Endothelial cell of umbilical vein (primary cell): ENCODE measurements around the gene FBXW7.

Experiments
- POLR2A ChIP-seq: IDR thresholded peaks from 2 replicates; pipeline ENCODE4 v1.6.1; 2012; ENCODE audit warnings: low read depth, mild to moderate bottlenecking, control low read depth, low read length
- POLR2AphosphoS5 ChIP-seq: IDR thresholded peaks from 2 replicates; pipeline ENCODE4 v1.6.1; 2012; ENCODE audit warnings: low read depth, mild to moderate bottlenecking, control low read depth, low read length, moderate library complexity; ENCODE audit not compliant: insufficient read depth

DNA sequence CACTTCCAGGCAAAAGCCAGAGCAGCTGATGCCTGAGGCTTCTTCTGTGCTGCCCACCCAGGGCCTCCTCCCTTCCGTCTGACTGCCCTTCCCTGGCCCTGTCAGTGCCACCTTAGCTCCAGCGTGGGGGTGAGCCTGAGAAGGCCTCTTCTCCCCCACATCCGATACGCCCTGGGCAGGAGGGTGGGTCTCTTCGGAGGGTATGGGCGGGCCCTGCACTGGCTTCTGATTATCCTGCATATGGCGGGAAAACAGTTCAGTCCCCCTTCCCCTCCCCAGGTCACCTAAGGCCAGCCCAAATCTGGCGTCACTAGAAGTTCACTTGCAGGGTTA lies 256.7 kb downstream of the FBXW7 start:
- no peak for TF ChIP-seq POLR2AphosphoS5
- TF ChIP-seq POLR2A, result no peak
